Measurements from ENCODE around the gene PLCB2. TPM values are rescaled to one million over a fixed set of nuclear protein-coding genes. Genes with fewer than 3 reads are reported as not detected.

The PLCB2 gene
- total and polyA plus RNA-seq, 2 donors (not counting 3 experiments of a cell fraction or from before 2014, with no cell fraction given): 1.5 to 1.6 TPM

GRCh38 chr15:40323239-40323952 lies 15.7 kb upstream of the PLCB2 start, which contains the start of gene INAFM2:
Gene INAFM2, plus strand, starts transcription at chr15:40323692. Its CDS starts 364 bp downstream, at chr15:40324056.
- dilution Hi-C loops (cut with MboI; ENCODE audit: extremely low pct_ligation_motif_present, low sequenced_read_pairs): no loop called here
- Histone ChIP-seq H3K36me3 (ENCODE audit: control insufficient read depth in 2 of 2, extremely low read depth in 1 of 2, insufficient read depth in 2 of 2, low read length in 2 of 2) (no peaks in the 10 kb centered on the region), H3K4me3 (replicated peaks in 1 of 3; ENCODE audit: insufficient read depth in 1 of 3, low read depth in 1 of 3, low read length in 3 of 3) (peak within 1 kb of the TSS; percentile 41 to 67 (median 57)), H3K27ac (ENCODE audit: insufficient read depth, low read depth, low read length) (peak within 1 kb of the TSS; percentile 8), H3K9me1 (replicated peaks; ENCODE audit: control insufficient read depth, extremely low read depth, insufficient read depth, low read length) (no peaks in the 10 kb centered on the region), H3K9ac (replicated peaks; ENCODE audit: extremely low read depth, insufficient read depth, low read length) (peak within 1 kb of the TSS; percentile 67), H3K27me3 (ENCODE audit: control insufficient read depth in 2 of 2, insufficient read depth in 2 of 2, low read length in 2 of 2) (no peaks in the 10 kb centered on the region), H3K79me2 (ENCODE audit: control insufficient read depth, insufficient read depth, low read length) (peaks cover 11% of the 10 kb centered on the region), H4K20me1 (replicated peaks; ENCODE audit: control insufficient read depth, extremely low read depth, insufficient read depth, low read length) (no peaks in the 10 kb centered on the region), H3K4me2 (ENCODE audit: insufficient read depth, low read length) (peak within 1 kb of the TSS; percentile 90), H3K4me1 (ENCODE audit: control insufficient read depth, extremely low read depth, insufficient read depth, low read length) (peaks cover 50% of the 10 kb centered on the region), H2AFZ (ENCODE audit: low read depth, low read length) (peak within 1 kb of the TSS; percentile 6), H3K9me3 (replicated peaks; ENCODE audit: control insufficient read depth, insufficient read depth, low read length) (no peaks in the 10 kb centered on the region)
- CTCF ChIA-PET: interaction anchor here (0.6 to 15.0 kb wide), 24 partner anchors 8 to 276 kb away, joined by 3 to 287 read pairs (median 4); partner anchors contain the start of genes BAHD1, CCDC9B and PLCB2
- intact Hi-C loops (cut with micrococcal nuclease): loop anchor here (1.0 kb wide), 4 partner anchors 8 to 99 kb away; partner anchors contain the start of gene DISP2
- DNase-seq (ENCODE audit: low read depth, low spot score) (peak; percentile 98), FAIRE-seq (peak; percentile 91)
- POLR2A ChIA-PET: interaction anchor here (0.7 to 2.3 kb wide), 2 partner anchors 11 to 17 kb away, joined by 6 to 11 read pairs; partner anchors contain the start of gene CCDC9B
- TF ChIP-seq POLR2AphosphoS5 (IDR thresholded peaks at IDR 0.05; ENCODE audit: insufficient read depth, low read depth, low read length) (peak; percentile 70), MAX (IDR thresholded peaks at IDR 0.05; ENCODE audit: insufficient read depth, insufficient read length) (peak; percentile 66), GATA2 (IDR thresholded peaks at IDR 0.05; ENCODE audit: insufficient read depth, insufficient read length, low read depth, low read length) (no peak), FOS (IDR thresholded peaks at IDR 0.05; ENCODE audit: borderline replicate concordance, insufficient read depth, low read length) (no peak), MYC (IDR thresholded peaks at IDR 0.05; ENCODE audit: low read depth, low read length) (no peak), EZH2 (IDR thresholded peaks at IDR 0.05; ENCODE audit: borderline replicate concordance, low read depth, low read length, severe bottlenecking) (no peak), JUN (IDR thresholded peaks at IDR 0.05; ENCODE audit: borderline replicate concordance, insufficient read depth, insufficient read length, low read depth) (no peak), POLR2A (IDR thresholded peaks at IDR 0.05; ENCODE audit: low read depth, low read length) (peak; percentile 67), CTCF (IDR thresholded peaks at IDR 0.05; ENCODE audit: extremely low read depth in 1 of 2, insufficient read depth in 1 of 2, low read depth in 1 of 2, low read length in 2 of 2) (peak; percentile 74 to 83)
- BruUV-seq (replicated peaks): no TSS peak

Measured in endothelial cell of umbilical vein (primary cell).